Keratinocyte (primary cell): ENCODE results near the gene LIME1. TPM values are rescaled to one million over a fixed set of nuclear protein-coding genes. Genes with fewer than 3 reads are reported as not detected.

Experiments used
- DNase-seq: peaks from one replicate; pipeline ENCODE4 v3.0.0-alpha.2; 2011; ENCODE audit warnings: low read depth, missing footprints, low spot score
- FAIRE-seq: peaks from 2 replicates; lab custom pipeline; 2011; peaks lifted over from hg19 to GRCh38; lab: Jason Lieb, UNC
- H2AFZ ChIP-seq: 2 replicates; pipeline ENCODE4 v1.6.0; 2012; ENCODE audit warnings: low read length, control low read depth, inconsistent platforms; ENCODE audit not compliant: control insufficient read depth
- H3K27ac ChIP-seq: 2 replicates; pipeline ENCODE4 v1.5.1; 2011; ENCODE audit warnings: low read length; ENCODE audit not compliant: control insufficient read depth, insufficient read depth
- H3K27me3 ChIP-seq: 3 replicates; pipeline ENCODE4 v1.6.0; 2011; ENCODE audit warnings: low read length; ENCODE audit not compliant: control insufficient read depth, insufficient read depth; ENCODE audit errors: extremely low read depth
- H3K36me3 ChIP-seq, 2 experiments: 2 replicates in 1 of 2; 3 replicates in 1 of 2; pipeline ENCODE4 v1.5.1; 2011; ENCODE audit warnings: low read length in 2 of 2, mild to moderate bottlenecking in 1 of 2; ENCODE audit not compliant: control insufficient read depth in 2 of 2, insufficient read depth in 2 of 2; ENCODE audit errors: extremely low read depth in 1 of 2
- H3K4me1 ChIP-seq: 3 replicates; pipeline ENCODE4 v1.5.1; 2011; ENCODE audit warnings: low read length; ENCODE audit not compliant: control insufficient read depth, insufficient read depth; ENCODE audit errors: extremely low read depth
- H3K4me2 ChIP-seq: 3 replicates; pipeline ENCODE4 v1.6.0; 2011; ENCODE audit warnings: low read depth, low read length; ENCODE audit not compliant: control insufficient read depth, insufficient read depth; ENCODE audit errors: extremely low read depth
- H3K4me3 ChIP-seq, 3 experiments: fragments of 200-600 bp in 1 of 3; sonication (generic) in 1 of 3; 2 replicates in 2 of 3; 3 replicates in 1 of 3; pipeline ENCODE4 v1.5.1; 2011 to 2016; ENCODE audit warnings: low read length in 3 of 3, mild to moderate bottlenecking in 3 of 3, control low read depth in 2 of 3, inconsistent platforms in 1 of 3, low read depth in 1 of 3, mixed read lengths in 1 of 3, mixed run types in 1 of 3, moderate library complexity in 1 of 3; ENCODE audit not compliant: control insufficient read depth in 2 of 3, insufficient read depth in 2 of 3; ENCODE audit errors: extremely low read depth in 1 of 3
- H3K79me2 ChIP-seq: 2 replicates; pipeline ENCODE4 v1.6.0; 2012; ENCODE audit warnings: low read length; ENCODE audit not compliant: control insufficient read depth, insufficient read depth
- H3K9ac ChIP-seq: 3 replicates; pipeline ENCODE4 v1.6.0; 2011; ENCODE audit warnings: low read length; ENCODE audit not compliant: control insufficient read depth, insufficient read depth; ENCODE audit errors: extremely low read depth
- H3K9me1 ChIP-seq: 3 replicates; pipeline ENCODE4 v1.6.0; 2011; ENCODE audit warnings: low read length; ENCODE audit not compliant: control insufficient read depth, insufficient read depth; ENCODE audit errors: extremely low read depth
- H3K9me3 ChIP-seq: 2 replicates; pipeline ENCODE4 v1.5.1; 2012; ENCODE audit warnings: low read depth, low read length; ENCODE audit not compliant: control insufficient read depth
- H4K20me1 ChIP-seq: 3 replicates; pipeline ENCODE4 v1.6.0; 2011; ENCODE audit warnings: low read length; ENCODE audit not compliant: control insufficient read depth, insufficient read depth; ENCODE audit errors: extremely low read depth
- CTCF ChIP-seq, 3 experiments: IDR thresholded peaks in 1 of 3; conservative IDR thresholded peaks in 1 of 3; optimal IDR thresholded peaks in 1 of 3; 2 replicates in 2 of 3; 3 replicates in 1 of 3; pipeline versions ENCODE3 to v1.5.1; 2011; ENCODE audit warnings: low read length in 3 of 3, mild to moderate bottlenecking in 3 of 3, moderate library complexity in 2 of 3, control low read depth in 1 of 3, inconsistent platforms in 1 of 3; ENCODE audit not compliant: insufficient read depth in 2 of 3; ENCODE audit errors: extremely low read depth in 1 of 3
- EZH2 ChIP-seq: IDR thresholded peaks from one replicate; pipeline ENCODE4 v1.6.1; 2012; ENCODE audit warnings: inconsistent platforms, mild to moderate bottlenecking, low read length, moderate library complexity
- dilution Hi-C: fragments of 300-500 bp; cut with MboI; formaldehyde crosslinking; loops from one replicate; pipeline ENCODE4 v1.7.0; 2020; ENCODE audit warnings: low sequenced_read_pairs; ENCODE audit not compliant: extremely low pct_ligation_motif_present
- polyA plus RNA-seq, 5 experiments: library from polyadenylated mRNA; depleted of rRNA in 3 of 5; stranded (reverse) in 3 of 5; stranded (forward) in 1 of 5; unstranded in 1 of 5; fragments of >200 nt; gene quantifications; 1 replicate in 1 of 5; 2 replicates in 3 of 5; 3 replicates in 1 of 5; pipeline versions ENCODE4 v1.2.1 to v1.2.3, GENCODE V29; 2011 to 2012; ENCODE audit warnings: missing spikeins in 2 of 5, low read depth in 1 of 5, low replicate concordance in 1 of 5

Gene LIME1
- polyA plus RNA-seq, 1 donor (not counting 4 experiments of a cell fraction or from before 2014, with no cell fraction given): 0.75 TPM

- H3K4me1 ChIP-seq: peaks cover 35% of the 10 kb centered on the region
- DNase-seq: no peak
- no peaks in the 10 kb centered on the region for H3K36me3 ChIP-seq
- no peaks in the 10 kb centered on the region for H4K20me1 ChIP-seq
- no peak overlapping the region for H3K4me3 ChIP-seq
- no peaks in the 10 kb centered on the region for H3K9me3 ChIP-seq
- H3K79me2 ChIP-seq: peaks cover 4% of the 10 kb centered on the region
- H3K27me3 ChIP-seq: no peaks in the 10 kb centered on the region
- H3K9me1 ChIP-seq: no peaks in the 10 kb centered on the region
- no peak overlapping the region for H3K27ac ChIP-seq
- no peak for TF ChIP-seq EZH2
- no peak for TF ChIP-seq CTCF (optimal IDR thresholded peaks at IDR 0.05 in 1 of 3, IDR thresholded peaks at IDR 0.05 in 1 of 3, conservative IDR thresholded peaks at IDR 0.05 in 1 of 3; ENCODE audit: extremely low read depth in 1 of 3, insufficient read depth in 2 of 3, low read length in 3 of 3)
- FAIRE-seq: no peak
- no peak overlapping the region for H3K9ac ChIP-seq
- dilution Hi-C loops: no loop called here
- H3K4me2 ChIP-seq: no peak overlapping the region
- H2AFZ ChIP-seq: no peak overlapping the region
Measured at GRCh38 chr20:63691711-63692435, 44.6 kb upstream of the LIME1 start.

GRCh38 chr20:63692436-63693082, 43.9 kb upstream of the LIME1 start:
- DNase-seq: no peak
- Histone ChIP-seq H3K4me3 (no peak overlapping the region), H3K36me3 (peaks cover 0 to 3% of the 10 kb centered on the region in 2 experiments), H3K9me1 (no peaks in the 10 kb centered on the region), H3K9ac (no peak overlapping the region), H3K79me2 (peaks cover 11% of the 10 kb centered on the region), H2AFZ (no peak overlapping the region), H4K20me1 (no peaks in the 10 kb centered on the region), H3K9me3 (no peaks in the 10 kb centered on the region), H3K4me2 (no peak overlapping the region), H3K4me1 (peaks cover 34% of the 10 kb centered on the region), H3K27ac (no peak overlapping the region), H3K27me3 (no peaks in the 10 kb centered on the region)
- TF ChIP-seq EZH2: no peak
- no peak for TF ChIP-seq CTCF (optimal IDR thresholded peaks at IDR 0.05 in 1 of 3, IDR thresholded peaks at IDR 0.05 in 1 of 3, conservative IDR thresholded peaks at IDR 0.05 in 1 of 3; ENCODE audit: extremely low read depth in 1 of 3, insufficient read depth in 2 of 3, low read length in 3 of 3)
- FAIRE-seq: no peak
- dilution Hi-C loops: no loop called here
